Measurements from ENCODE around the gene GXYLT2.
"Not testable (repeated sequence)": the region's sequence is repeated elsewhere in the genome, so short reads cannot be mapped to it uniquely, and the experiment has no call there.

The GXYLT2 gene

GRCh38 chr3:72892081-72892775 is 4.4 kb downstream of the GXYLT2 start:
- no peak for DNase-seq

DNA sequence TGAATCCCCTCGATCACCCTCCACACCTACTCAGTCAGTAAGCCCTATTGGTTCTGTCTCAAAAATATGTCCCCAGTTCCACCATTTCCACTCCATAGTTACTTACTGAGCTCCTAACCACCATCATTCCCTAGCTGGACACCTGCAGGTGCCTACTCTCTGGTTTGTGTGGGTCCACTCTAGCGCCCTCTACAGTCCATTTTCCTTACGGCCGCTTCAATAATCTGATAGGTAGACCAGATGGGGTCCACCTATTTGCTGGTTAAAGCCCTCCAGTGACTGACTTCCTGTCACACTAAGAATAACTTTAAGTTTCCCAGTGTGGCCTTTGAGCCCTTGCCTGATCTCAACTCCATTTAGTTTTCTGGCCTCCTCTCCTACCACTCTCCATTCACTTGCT is 5.0 kb downstream of the GXYLT2 start:
- DNase-seq, result no peak

DNA sequence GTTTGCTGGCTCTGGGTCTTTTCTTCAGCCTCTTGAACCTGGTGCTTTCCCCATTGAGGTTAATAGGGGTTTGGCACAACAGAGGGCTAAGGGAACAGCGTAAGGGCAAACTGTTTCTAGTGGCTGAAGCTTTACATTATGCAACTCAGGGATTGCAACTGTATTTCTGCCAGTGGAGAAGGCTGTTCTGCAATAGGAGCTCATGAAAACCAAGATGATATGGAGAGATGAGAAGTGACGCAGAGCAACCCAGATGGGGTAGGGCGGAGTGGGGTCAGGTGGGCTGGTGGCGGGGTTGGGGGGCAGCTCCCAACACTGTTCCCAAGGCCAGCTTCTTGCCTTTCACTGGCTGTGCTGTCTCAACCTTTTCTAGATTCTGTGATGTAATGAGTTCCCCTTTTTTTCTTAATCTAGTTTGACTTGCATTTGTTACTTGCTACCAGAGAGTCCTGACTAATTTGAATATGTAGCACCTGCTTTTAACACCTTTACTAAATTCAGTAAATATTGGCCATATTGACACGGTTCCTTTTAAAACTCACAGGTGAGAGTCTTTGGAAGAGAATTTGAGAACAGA is 7.2 kb downstream of the GXYLT2 start:
- DNase-seq, result no peak

GRCh38 chr3:72896996-72897757 is 9.3 kb downstream of the GXYLT2 start:
- no peak for DNase-seq

- DNase-seq, result no peak
Observed at GRCh38 chr3:72897758-72898007, 9.8 kb downstream of the GXYLT2 start.

GRCh38 chr3:72899349-72899765 is 11.5 kb downstream of the GXYLT2 start:
- DNase-seq, result no peak

DNA sequence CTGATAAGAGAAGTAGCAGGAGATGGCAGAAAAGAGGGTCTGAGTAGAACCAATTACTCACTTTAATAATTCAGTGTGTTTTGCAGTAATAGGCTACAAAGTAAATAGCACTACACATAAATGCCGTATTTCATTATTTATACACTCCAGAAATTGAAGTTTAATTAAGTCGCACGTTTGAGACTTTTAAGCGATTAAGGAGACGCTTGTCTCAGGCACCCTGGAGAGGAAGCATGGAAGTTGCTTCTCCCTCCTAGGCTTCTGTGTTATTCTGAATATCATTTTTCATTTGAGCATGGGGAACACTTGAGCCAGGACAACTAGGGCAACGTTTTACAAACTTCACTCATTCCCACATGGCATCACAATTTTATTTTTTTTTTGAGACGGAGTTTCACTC is 12.2 kb downstream of the GXYLT2 start:
- no peak for DNase-seq

GRCh38 chr3:72901840-72902239 is 14.0 kb downstream of the GXYLT2 start:
- no peak for DNase-seq

DNA sequence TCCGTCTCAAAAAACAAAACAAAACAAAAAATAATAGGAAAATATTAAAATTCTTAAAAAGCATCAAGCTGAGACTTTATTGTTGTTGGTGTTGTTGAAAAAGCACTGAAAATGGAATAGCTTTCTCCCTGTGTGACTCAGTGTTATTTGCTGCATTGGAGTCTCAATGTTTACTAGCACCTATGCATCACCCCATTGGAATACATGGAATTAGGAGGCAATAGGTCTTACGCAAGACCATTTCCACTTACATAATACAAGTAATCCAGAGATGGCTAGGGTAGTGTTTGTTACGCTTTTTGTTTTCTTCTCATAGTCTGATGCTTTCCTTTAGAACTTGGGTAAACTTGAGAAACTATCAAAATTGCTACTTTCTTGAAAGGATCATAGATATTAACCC is 15.2 kb downstream of the GXYLT2 start:
- DNase-seq, result no peak

- peak; percentile 39 for DNase-seq
Observed at GRCh38 chr3:72904163-72904562, 16.3 kb downstream of the GXYLT2 start.

- no peak for DNase-seq
Observed at GRCh38 chr3:72906154-72906553, 18.3 kb downstream of the GXYLT2 start.

DNA sequence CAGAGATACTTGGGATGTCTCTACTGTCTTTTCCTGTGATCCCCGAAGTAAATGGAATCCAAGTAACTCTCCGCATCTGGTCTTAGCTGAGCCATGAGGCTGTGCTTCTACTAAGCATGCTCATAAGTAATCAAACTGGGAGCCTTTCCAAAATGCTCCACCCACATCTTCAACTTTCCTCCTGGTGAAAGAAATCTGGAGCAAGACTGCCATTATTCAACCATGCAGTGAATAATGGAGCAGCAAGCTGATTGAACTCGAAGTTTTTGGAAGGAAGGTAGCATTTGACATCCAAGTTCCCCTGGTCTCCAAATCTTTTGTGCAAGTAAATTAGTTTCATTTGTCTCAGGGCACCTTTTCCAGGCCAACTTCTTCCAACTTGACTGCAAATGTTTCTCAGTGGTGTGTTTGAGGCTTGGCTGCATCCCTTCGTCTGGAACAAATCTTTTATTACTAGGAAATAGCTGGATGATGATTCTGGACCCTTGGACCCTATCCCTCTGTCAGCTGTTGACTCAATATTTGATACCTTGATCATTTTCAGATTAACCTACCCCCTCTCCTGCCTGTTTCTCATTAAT is 19.4 kb downstream of the GXYLT2 start:
- no peak for DNase-seq

- DNase-seq, result peak; percentile 35
Observed at GRCh38 chr3:72907731-72908620, 20.1 kb downstream of the GXYLT2 start.

GRCh38 chr3:72909591-72909990 is 21.7 kb downstream of the GXYLT2 start:
- no peak for DNase-seq

- no peak for DNase-seq
Observed at GRCh38 chr3:72912532-72912931, 24.7 kb downstream of the GXYLT2 start.

GRCh38 chr3:72914383-72914782 is 26.5 kb downstream of the GXYLT2 start:
- DNase-seq, result no peak

DNA sequence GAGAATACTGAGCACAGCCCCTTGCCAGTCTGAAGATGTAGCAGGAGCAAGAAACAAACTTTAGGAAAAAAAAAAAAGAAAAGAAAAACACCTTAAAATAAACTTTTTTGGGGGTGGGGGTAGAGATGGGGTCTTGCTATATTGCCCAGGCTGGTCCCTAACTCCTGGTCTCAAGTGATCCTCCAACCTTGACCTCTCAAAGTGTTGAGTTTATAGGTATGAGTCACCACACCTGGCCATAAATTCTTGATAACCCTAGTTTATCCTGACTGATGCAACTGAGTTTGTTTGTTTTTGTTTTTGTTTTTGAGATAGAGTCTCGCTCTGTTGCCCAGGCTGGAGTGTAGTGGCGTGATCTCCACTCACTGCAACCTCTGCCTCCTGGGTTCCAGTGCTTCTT is 28.4 kb downstream of the GXYLT2 start:
- DNase-seq, result no peak

DNA sequence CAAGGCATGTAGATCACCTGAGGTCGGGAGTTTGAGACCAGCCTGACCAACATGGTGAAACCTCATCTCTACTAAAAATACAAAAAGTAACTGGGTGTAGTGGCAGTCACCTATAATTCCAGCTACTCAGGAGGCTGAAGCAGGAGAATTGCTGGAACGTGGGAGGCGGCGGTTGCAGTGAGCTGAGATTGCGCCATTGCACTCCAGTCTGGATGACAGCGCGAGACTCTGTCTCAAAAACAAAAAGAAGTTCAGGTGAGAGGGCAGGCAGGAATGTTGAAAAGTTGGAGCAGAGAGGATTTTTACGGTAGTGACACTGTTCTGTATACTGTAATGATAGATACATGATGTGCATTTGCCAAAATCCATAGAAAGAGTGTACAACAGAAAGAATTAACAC is 31.7 kb downstream of the GXYLT2 start:
- DNase-seq, result no peak

GRCh38 chr3:72924055-72924454 is 36.2 kb downstream of the GXYLT2 start:
- no peak for DNase-seq

DNA sequence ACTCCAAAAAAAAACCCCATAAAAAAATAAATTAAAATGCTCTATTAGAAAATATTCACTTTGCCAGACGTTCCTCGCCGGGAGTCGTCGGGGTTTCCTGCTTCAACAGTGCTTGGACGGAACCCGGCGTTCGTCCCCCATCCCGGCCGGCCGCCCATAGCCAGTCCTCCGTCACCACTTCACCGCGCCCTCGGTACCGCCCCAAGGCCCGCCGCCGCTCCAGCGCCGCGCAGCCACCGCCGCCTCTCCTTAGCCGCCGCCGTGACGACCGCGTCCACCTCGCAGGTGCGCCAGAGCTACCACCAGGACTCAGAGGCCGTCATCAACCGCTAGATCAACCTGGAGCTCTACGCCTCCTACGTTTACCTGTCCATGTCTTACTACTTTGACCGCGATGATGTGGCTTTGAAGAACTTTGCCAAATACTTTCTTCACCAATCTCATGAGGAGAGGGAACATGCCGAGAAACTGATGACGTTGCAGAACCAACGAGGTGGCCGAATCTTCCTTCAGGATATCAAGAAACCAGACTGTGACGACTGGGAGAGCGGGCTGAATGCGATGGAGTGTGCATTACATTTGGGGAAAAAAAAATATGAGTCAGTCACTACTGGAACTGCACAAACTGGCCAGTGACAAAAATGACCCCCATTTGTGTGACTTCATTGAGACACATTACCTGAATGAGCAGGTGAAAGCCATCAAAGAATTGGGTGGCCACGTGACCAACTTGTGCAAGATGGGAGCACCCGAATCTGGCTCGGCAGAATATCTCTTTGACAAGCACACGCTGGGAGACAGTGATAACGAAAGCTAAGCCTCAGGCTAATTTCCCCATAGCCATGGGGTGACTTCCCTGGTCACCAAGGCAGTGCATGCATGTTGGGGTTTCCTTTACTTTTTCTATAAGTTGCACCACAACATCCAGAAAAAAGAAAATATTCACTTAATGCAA is 41.2 kb downstream of the GXYLT2 start:
- DNase-seq, result not testable (repeated sequence)

DNA sequence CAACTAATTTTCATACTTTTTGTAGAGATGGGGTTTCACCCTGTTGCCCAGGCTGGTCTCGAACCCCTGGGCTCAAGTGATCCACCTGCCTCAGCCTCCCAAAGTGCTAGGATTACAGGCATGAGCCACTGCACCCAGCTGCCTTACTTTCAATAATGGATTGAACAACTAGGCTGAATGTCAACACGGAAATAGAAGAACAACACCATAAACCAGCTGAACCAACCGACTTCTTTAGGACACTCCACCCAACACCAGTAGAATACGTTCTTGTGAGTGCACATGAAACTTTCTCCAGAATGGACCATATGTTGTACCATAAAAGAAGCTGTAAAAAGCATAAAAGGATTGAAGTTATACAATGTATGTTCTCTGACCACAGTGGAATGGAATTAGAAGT is 42.9 kb downstream of the GXYLT2 start:
- DNase-seq, result no peak
